NOMO-1 treated with dmso at 0.1 percent for 144 hours (cell line): Measurements from ENCODE around the gene FHOD3.

Source experiments
- DNase-seq: peaks from one replicate; lab custom pipeline; 2025; ENCODE audit not compliant: unreplicated experiment; lab: John Stamatoyannopoulos, UW

The FHOD3 gene

DNA sequence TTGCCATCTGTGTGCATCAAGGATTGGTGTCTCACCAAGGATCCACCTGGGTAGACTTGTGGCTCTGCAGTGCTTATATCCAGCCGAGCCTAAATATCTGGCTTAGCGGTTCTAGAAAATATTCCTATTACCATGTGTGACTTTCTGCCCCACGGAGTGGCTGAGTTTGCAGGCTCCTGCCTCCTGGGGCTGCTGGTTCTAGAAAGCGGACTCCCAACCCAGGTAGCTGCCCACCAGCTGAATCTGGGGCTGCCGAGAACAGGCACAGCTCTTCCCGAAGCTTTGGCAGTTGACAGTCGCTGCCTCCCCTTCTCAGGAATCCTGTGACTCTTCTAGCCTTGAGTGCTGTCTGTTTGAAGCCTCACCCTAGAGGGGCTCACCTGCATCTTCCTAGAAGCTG is 426.7 kb downstream of the FHOD3 start:
- DNase-seq: no peak

GRCh38 chr18:36724591-36725001 is 427.1 kb downstream of the FHOD3 start:
- no peak for DNase-seq

DNA sequence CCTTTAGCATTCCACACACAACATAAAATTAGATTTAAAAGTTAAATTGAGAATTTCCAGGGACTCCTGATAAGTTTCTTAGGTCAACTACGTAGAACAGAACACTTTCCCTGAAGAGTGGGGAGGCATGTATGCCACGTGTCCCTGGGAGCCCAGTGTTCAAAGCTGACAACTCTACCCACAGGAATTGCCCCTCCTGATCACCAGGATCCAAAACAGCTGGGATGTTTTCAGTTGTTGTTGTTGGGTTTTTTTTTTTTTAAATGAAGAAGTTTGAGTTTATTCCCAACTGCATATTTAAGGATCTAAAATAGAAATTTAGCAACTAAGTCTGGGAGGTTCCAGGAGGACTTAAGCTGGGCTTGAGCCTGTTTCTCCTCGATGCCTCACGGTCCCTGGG is 430.8 kb downstream of the FHOD3 start:
- DNase-seq: no peak

- no peak for DNase-seq
These were observed 431.7 kb downstream of the FHOD3 start for GRCh38 chr18:36729197-36729596.

DNA sequence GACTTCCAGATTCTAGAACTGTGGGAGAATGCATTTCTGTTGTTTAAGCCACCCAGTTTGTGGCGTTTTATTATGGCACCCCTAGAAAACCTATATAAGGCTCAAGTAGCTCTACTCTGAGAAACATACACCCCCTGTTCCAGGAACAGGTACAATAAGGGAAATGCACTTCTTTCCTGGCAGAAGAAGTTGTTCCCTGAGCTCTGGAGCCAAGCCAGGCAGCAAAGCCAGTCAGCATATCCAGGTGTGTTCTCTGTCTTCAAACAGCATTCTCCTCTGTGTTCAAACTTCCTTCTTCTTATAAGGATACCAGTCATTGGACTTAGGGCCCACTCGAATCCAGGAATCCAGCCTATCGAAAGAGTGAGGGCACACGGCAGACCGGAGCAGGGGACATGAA is 434.8 kb downstream of the FHOD3 start:
- DNase-seq: no peak

GRCh38 chr18:36733150-36733549 is 435.6 kb downstream of the FHOD3 start:
- no peak for DNase-seq

DNA sequence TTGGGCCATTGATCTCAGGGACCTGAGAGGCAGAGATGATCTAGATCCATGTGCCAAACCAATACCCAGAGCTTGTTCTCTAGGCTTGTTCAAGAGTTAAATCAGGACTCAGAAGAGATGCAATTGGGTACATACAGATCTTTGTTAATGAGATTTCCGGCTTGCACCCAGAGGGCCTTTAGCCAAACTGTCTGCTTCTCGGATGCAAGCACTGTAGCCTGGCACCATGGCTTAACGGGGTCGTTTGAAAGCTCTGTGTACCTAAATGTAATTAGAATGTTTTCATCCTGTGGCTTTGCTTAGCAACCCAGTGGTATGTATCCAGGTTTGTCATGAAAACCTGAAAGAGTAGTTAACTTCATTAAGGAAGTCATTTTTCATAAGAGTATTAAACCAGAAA is 437.1 kb downstream of the FHOD3 start:
- DNase-seq: no peak

- no peak for DNase-seq
These were observed 437.6 kb downstream of the FHOD3 start for GRCh38 chr18:36735130-36735529.

DNA sequence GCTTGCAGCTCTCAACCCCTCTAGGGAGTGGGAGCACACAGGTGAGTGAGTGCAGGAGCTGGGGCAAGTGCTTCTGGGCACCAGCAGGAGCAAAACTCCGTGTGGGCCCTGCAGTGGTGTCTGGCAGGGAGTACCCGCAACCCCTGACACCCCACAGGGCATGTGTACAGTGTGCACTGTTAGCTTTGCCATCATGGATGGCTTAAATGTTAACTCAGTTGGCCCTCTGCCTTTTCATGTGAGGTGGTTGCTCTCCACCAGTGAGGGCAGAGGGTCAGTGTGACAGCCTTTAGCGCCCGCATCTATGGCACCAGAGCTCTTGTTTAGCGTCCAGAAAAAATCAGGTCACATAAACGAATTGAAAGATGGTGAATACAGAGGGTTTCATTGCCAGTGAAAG is 438.6 kb downstream of the FHOD3 start:
- DNase-seq: no peak

GRCh38 chr18:36737316-36737715 is 439.8 kb downstream of the FHOD3 start:
- no peak for DNase-seq

DNA sequence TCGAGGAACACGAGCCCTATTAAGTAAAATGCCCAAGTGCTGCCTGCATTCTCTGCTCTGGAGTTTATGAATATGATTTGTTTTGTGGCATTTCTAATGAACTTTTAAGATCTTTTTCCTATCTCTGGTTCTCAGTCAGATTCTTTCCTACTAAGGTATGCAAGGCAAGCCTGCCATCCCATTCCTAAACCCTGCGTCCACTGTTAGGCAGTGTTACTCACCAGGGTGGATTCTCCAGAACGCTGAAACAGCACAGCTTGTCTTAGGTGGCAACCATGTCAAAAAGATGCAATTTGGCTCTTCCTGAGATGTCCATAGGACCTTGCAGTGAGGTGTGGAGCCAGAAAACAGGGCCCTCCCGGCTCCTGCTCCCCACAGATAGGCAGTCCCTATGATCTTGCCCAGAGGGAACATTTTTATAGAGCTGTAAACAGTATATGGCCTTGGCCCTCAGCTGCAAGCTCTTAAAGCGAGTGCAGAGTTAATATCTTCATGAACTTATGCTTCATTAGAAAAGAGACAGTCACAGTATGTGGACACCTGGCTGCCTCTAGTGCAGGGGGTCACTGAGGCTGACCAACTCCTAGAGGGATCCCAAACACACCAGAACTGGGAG is 446.9 kb downstream of the FHOD3 start:
- DNase-seq: no peak

GRCh38 chr18:36745219-36745975 is 447.9 kb downstream of the FHOD3 start:
- DNase-seq: no peak

DNA sequence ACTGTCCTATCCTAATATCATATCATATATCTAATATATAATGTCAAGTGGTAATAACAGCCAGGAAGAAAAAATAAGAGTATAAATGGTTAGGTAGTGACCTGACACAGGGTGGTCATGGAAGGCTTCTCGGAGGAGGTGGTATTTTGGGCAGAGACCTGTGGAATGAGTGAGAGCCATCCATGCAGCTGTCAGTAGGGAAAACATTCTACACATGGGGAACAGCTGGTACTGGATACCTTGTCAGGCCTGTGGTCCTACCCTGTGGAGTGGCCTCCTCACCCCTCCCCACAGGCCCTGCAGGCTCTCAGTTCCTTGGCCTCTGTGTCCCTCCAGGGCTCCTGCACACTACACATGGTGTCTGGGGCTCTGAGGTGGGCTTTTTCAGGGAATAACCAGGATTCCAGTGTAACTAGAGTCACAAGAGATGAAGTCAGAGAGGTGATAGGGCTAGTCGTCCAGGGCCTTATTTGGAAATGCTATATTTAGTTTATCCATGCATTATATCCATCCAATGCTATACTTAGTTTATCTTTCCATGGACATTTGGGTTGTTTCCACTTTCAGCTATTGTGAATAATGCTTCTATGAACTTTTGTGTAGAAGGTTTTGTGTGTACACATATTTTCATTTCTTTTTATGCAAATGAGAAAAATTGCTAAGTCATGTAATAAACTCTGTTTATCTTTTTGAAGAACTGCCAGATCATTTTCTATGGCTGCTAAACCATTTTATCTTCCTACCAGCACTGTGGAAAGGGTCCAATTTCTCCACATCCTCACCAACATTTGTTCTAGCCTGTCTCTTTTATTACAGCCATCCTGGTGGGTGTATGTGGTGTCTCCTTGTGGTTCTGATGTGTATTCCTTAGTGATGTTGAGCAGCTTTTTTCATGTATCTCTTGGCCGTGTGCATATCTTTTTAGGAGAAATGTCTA is 455.7 kb downstream of the FHOD3 start:
- no peak for DNase-seq

DNA sequence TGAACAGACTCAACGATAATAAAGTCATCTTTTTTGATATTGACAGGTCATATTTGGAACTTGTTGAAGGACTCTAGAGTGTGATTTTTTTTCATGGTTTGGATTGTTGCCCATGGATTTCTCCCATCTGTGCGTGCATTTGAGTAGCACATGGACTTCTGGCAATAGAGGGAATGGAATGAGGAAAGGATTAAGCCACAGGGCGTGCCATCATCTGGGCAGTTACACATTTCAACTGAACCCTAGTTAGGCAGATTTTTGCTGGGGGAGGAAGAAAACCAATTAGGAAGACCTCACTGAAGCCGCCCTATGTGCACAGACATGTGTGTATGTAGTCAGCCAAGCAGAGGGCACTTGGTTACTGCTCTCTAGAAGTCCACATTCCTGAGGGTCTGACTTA is 458.7 kb downstream of the FHOD3 start:
- no peak for DNase-seq

DNA sequence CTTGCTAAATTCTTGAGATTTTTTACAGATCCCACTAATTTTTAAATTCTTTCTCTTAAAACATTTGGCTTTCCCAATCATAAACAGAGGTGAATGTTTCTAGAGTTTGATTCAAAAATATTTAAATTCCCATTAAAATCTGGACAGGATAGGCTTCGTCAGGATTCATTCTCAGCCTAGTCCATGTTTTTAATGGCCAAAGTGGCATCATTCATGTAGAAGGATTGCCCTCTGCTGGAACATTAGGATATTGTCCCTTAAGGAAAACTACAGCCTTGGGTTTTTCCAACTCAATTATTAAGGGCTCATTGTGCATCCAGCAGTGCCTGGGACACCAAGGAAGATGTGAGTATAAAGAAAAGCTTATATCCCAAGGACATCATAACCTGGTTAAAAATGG is 459.6 kb downstream of the FHOD3 start:
- no peak for DNase-seq

DNA sequence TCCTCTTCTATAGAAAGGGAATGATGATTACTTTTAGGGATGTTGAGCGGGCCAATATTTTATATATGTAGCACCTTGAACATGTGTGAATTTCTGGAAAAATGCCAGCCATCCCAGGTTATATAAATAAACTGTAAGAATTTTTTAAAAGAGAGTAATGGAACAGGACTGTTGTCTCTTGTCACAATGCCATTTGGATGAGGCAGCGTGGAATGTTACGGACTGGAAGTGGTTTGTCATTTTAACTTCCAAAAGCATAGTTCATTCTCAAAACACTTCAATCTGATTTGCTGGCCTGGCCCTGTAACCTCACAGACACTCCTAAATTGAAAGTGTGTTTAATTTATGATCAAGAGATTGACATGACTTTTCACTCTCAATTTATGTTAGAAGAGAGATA is 460.5 kb downstream of the FHOD3 start:
- no peak for DNase-seq

- DNase-seq: no peak
These were observed 461.1 kb downstream of the FHOD3 start for GRCh38 chr18:36758623-36759022.

DNA sequence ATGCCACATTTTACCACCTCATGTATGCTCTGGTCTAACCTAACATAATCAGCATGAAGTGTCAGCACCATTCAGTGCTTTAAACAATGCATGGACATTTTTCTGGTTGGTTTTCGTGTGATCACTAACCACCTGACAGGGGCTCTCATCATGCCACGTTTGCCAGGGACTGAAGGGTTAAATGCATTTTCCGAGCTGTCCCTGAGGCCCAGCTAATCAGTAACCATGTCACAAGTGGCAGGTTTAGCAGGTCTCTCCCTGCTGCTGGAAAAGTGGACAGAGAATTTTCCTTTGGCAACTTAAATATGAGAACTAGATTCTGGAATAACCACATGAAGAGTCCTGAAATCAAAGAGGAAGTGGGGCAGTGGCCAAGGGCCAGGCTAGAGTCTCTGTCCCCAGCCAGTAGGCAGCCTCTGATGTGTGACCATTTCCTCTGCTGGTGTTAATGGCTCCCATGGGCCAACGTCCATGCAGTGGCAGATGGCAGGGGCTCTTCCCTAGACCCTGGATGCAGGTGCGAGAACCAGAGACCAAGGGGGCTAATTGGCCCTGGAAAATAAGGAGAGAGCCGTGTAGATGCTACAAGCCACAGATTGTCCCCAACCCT is 461.8 kb downstream of the FHOD3 start:
- no peak for DNase-seq

DNA sequence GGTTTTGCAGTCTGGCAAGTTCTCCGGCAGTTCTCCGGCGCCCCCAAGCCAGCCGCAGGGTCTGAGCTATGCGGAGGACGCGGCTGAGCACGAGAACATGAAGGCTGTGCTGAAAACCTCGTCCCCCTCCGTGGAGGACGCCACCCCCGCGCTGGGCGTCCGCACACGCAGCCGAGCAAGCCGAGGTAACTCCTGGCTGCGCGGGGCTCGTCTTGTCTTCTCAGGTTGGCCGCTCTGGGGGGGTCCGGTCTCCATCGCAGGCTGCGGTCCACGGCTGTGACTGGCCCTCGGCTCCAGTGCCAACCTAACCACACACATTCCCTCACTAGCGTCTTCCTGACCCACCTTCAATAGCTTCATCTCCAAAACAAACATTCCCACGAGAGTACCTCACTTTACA is 463.1 kb downstream of the FHOD3 start:
- DNase-seq: no peak

- DNase-seq: no peak
These were observed 463.7 kb downstream of the FHOD3 start for GRCh38 chr18:36761186-36761698.

DNA sequence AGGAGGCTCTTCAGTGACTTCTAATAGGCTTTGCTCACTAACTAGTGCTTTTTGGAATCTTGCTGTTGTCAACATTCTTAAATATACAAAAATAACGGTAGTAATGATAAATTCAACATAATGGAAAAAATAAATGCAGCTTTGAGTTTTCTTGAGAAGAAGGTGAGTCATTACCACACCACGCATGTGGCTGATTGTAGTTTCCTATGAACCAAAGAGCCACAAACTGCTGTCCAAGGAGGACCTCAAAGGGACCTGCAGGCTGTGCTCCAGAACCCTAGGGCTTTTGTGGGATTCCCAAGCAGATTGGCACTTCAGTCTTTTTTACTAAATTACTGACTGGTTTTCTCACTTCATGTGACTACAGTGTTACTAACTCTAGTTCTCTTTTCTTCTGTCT is 464.6 kb downstream of the FHOD3 start:
- no peak for DNase-seq
